Upper lobe of left lung (tissue), 4 donors: Measurements from ENCODE around the gene EIF2S3B.

Experiments used
- EP300 ChIP-seq, 4 donors: sonication (generic); formaldehyde crosslinking; IDR thresholded peaks; one replicate each; pipeline ENCODE4 v1.5.1; 2017; ENCODE audit warnings: antibody characterized with exemption in 4 of 4, control low read depth in 2 of 4
- POLR2A ChIP-seq, 4 donors: fragments of 450-650 bp; IDR thresholded peaks; one replicate each; pipeline ENCODE4 v1.5.1; 2016 to 2017; ENCODE audit warnings: antibody characterized with exemption in 4 of 4, mild to moderate bottlenecking in 2 of 4
- POLR2AphosphoS5 ChIP-seq, 2 donors: sonication (generic); formaldehyde crosslinking; IDR thresholded peaks; one replicate each; pipeline ENCODE4 v1.5.1; 2017; ENCODE audit warnings: antibody characterized with exemption in 2 of 2
- TF ChIP-seq, protein P1 (sequence below), 6 experiments: fragments of 450-650 bp in 4 of 6; fragments of 200-600 bp in 2 of 6; sonication (generic) in 2 of 6; IDR thresholded peaks; one replicate each; pipeline ENCODE4 v1.5.1; 2016 to 2019; ENCODE audit warnings: antibody characterized with exemption in 6 of 6

DNA sequence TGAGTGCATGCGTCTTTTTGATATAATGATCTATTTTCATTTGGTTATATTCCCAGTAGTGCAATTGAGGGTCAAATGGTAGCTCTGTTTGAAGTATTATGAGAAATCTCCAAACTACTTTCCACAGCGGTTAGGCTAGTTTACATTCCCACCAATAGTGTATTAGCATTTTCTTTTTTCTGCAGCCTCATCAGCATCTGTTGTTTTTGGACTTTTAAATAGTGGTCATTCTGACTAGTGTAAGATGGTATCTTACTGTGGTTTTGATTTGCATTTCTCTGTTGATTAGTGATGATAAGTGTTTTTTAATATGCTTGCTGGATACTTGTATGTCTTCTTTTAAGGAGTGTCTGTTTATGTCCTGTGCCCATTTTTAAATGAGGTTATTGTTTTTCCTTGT lies 48.8 kb upstream of the EIF2S3B start:
- TF ChIP-seq, protein P1, sequence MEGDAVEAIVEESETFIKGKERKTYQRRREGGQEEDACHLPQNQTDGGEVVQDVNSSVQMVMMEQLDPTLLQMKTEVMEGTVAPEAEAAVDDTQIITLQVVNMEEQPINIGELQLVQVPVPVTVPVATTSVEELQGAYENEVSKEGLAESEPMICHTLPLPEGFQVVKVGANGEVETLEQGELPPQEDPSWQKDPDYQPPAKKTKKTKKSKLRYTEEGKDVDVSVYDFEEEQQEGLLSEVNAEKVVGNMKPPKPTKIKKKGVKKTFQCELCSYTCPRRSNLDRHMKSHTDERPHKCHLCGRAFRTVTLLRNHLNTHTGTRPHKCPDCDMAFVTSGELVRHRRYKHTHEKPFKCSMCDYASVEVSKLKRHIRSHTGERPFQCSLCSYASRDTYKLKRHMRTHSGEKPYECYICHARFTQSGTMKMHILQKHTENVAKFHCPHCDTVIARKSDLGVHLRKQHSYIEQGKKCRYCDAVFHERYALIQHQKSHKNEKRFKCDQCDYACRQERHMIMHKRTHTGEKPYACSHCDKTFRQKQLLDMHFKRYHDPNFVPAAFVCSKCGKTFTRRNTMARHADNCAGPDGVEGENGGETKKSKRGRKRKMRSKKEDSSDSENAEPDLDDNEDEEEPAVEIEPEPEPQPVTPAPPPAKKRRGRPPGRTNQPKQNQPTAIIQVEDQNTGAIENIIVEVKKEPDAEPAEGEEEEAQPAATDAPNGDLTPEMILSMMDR (IDR thresholded peaks at IDR 0.05) = no peak
- TF ChIP-seq POLR2A (IDR thresholded peaks at IDR 0.05) (no peak), POLR2AphosphoS5 (IDR thresholded peaks at IDR 0.05) (no peak), EP300 (IDR thresholded peaks at IDR 0.05) (no peak)
